Muscle of leg (tissue), 11 donors: Measurements from ENCODE around the gene DUSP15. TPM values are rescaled to one million over a fixed set of nuclear protein-coding genes. Genes with fewer than 3 reads are reported as not detected.
"Not testable (repeated sequence)": the region's sequence is repeated elsewhere in the genome, so short reads cannot be mapped to it uniquely, and the experiment has no call there.

ENCODE experiments used
- DNase-seq: peaks from one replicate; pipeline ENCODE4 v3.0.0; 2013
- H3K27ac ChIP-seq: one replicate; pipeline ENCODE4 v1.5.1; 2013; ENCODE audit warnings: mild to moderate bottlenecking, low read length, control low read depth
- H3K27me3 ChIP-seq: one replicate; pipeline ENCODE4 v1.6.1; 2013; ENCODE audit warnings: low read length; ENCODE audit not compliant: control insufficient read depth, insufficient read depth
- H3K36me3 ChIP-seq: one replicate; pipeline ENCODE4 v1.6.1; 2013; ENCODE audit warnings: low read length; ENCODE audit not compliant: control insufficient read depth, insufficient read depth
- H3K4me1 ChIP-seq: one replicate; pipeline ENCODE4 v1.6.1; 2013; ENCODE audit warnings: low read length; ENCODE audit not compliant: control insufficient read depth, insufficient read depth
- H3K4me3 ChIP-seq: one replicate; pipeline ENCODE4 v1.5.1; 2013; ENCODE audit warnings: low read length, control low read depth
- H3K9me3 ChIP-seq: replicated peaks from 2 replicates; pipeline ENCODE4 v1.6.1; 2013; ENCODE audit warnings: low read depth, low read length; ENCODE audit not compliant: control insufficient read depth
- WGBS: methylation state at CpG from one replicate; pipeline ENCODE4 v1.1.5; 2013; ENCODE audit warnings: missing lambda C conversion rate; ENCODE audit not compliant: insufficient coverage; 5-methylcytosine and 5-hydroxymethylcytosine counted together
- polyA plus RNA-seq, 8 donors: library from polyadenylated mRNA; unstranded; fragments of 120-200 nt; gene quantifications; one replicate each; pipeline versions ENCODE4 v1.2.1 to v1.2.3, GENCODE V29; 2013; ENCODE audit warnings: inconsistent platforms in 1 of 8, low replicate concordance in 1 of 8; ENCODE audit not compliant: insufficient read length in 8 of 8, insufficient read depth in 1 of 8
- total RNA-seq: library from RNA; stranded (reverse); fragments of 120-200 nt; gene quantifications from one replicate; pipeline ENCODE4 v1.2.4, GENCODE V29; 2013

The DUSP15 gene
- total and polyA plus RNA-seq, 9 donors, result 1.6 to 5.1 (median 2.4) TPM

- no peak for DNase-seq
- WGBS, result 82% methylated on average over 17 of the region's 17 CpGs
- Histone ChIP-seq H3K27ac (no peak overlapping the region), H3K36me3 (peaks cover 34% of the 10 kb centered on the region), H3K4me3 (no peak overlapping the region), H3K4me1 (peaks cover 30% of the 10 kb centered on the region), H3K27me3 (no peaks in the 10 kb centered on the region), H3K9me3 (no peaks in the 10 kb centered on the region)
These were observed 38.5 kb downstream of the DUSP15 start for GRCh38 chr20:31831771-31832306.

- no peaks in the 10 kb centered on the region for H3K27me3 ChIP-seq
- H3K27ac ChIP-seq, result no peak overlapping the region
- 83% methylated on average over 2 of the region's 6 CpGs for WGBS
These were observed 39.1 kb downstream of the DUSP15 start for GRCh38 chr20:31831211-31831610.

DNA sequence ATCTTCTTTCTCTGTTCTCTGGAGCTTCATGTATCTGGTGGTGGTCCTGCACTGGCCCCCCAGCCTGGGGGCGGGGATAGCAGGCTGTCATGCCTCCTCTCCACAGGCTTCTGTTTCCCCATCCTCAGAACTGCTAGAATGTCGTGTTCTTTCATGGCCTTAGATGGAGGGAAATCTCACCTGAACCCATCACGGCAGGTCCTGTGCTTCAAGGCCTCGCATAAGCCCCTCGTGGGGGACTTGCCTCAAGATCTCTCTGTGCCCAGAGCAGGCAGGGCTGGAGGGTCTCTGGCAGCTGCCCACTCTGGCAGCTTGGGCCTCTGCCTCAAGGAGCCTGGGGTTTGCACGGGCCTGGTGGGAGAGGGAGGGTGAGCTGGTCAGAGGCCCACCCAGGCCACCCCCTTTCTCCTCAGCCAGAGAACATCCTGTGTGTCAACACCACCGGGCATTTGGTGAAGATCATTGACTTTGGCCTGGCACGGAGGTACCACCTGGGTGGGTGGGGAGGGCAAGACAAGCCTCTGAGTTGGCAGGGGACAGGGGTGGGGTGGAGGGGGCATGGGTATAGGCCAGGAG, 39.8 kb downstream of the DUSP15 start:
- Histone ChIP-seq H3K27me3 (no peaks in the 10 kb centered on the region), H3K4me1 (peaks cover 17% of the 10 kb centered on the region), H3K36me3 (peaks cover 36% of the 10 kb centered on the region), H3K9me3 (no peaks in the 10 kb centered on the region), H3K27ac (no peak overlapping the region), H3K4me3 (no peak overlapping the region)
- 89% methylated on average over 5 of the region's 8 CpGs for WGBS
- no peak for DNase-seq

More at GRCh38 chr20:31831211-31831610, 39.1 kb downstream of the DUSP15 start:
- H3K4me1 ChIP-seq, result peaks cover 24% of the 10 kb centered on the region
- H3K9me3 ChIP-seq, result no peaks in the 10 kb centered on the region
- no peak overlapping the region for H3K4me3 ChIP-seq
- H3K36me3 ChIP-seq, result peaks cover 34% of the 10 kb centered on the region
- no peak for DNase-seq

DNA sequence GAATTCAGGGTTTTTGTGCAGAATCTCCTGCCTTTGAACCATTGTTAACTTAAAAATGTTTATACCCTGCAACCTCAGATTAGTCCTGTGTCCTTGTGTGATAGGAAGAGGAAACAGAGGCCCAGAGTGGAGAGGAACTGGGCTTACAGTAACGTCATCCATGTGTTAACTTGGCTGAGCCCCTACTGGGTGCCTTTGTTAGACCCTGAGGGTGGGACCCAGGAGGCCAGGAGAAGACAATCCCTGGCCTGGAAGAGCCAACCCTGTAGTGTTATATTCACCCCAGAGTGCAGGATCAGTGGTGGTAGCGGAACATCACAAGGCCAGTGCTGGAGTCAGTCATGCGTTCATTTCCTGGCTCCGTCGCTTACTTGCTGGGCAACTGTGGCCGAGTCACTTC, 40.6 kb downstream of the DUSP15 start:
- Histone ChIP-seq H3K4me1 (peaks cover 13% of the 10 kb centered on the region), H3K27me3 (no peaks in the 10 kb centered on the region), H3K9me3 (no peaks in the 10 kb centered on the region), H3K4me3 (no peak overlapping the region), H3K36me3 (peaks cover 41% of the 10 kb centered on the region), H3K27ac (no peak overlapping the region)
- 79% methylated on average over 5 of the region's 6 CpGs for WGBS
- no peak for DNase-seq

GRCh38 chr20:31828016-31828415, 42.3 kb downstream of the DUSP15 start:
- peaks cover 43% of the 10 kb centered on the region for H3K36me3 ChIP-seq
- not testable (repeated sequence) for H3K27ac ChIP-seq, H3K9me3 ChIP-seq, DNase-seq, H3K4me3 ChIP-seq, H3K4me1 ChIP-seq, H3K27me3 ChIP-seq
- 100% methylated on average over 5 of the region's 11 CpGs for WGBS

DNA sequence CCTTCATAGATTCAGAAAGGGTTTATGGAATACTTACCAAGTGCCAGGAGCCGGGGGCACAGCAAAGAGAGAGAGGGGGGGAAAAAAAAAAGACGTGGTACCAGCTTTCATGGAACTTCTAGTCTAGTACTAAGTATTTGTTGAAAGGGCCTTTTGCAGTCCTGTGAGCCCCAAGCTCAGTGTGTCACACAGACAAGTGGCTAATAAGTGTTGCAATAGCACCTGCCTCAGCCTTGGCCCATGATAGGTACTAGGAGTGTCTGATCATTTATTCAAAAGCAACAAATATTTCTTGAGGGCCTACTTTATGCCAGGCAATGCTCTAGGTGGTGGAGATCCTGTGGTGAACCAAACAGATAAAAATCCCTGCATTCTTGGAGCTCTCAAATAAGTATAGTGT, 43.3 kb downstream of the DUSP15 start:
- H3K27me3 ChIP-seq, result no peaks in the 10 kb centered on the region
- no peaks in the 10 kb centered on the region for H3K9me3 ChIP-seq
- H3K27ac ChIP-seq, result no peak overlapping the region
- peaks cover 14% of the 10 kb centered on the region for H3K4me1 ChIP-seq
- H3K4me3 ChIP-seq, result no peak overlapping the region
- H3K36me3 ChIP-seq, result peaks cover 43% of the 10 kb centered on the region
- no peak for DNase-seq
- 100% methylated on average over 2 of the region's 2 CpGs for WGBS

DNA sequence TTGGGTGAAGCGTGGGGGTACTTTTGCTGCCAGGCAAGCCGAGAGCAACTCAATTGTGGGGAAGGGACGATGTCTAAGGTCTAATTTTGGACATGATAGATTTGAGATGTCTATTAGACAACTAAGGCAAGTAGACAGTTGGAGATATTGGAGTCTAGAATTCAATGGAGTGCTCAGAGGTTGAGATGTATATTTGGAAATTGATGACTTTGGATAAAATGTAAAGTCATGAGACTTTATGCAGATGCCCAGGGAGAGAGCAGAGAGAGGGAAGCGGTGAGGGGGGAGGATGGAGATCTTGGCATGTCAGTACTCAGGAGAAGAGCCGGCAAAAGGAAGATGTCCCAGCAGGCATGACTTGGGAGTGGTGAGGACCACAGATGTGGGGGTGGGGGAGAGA, 44.3 kb downstream of the DUSP15 start:
- peaks cover 38% of the 10 kb centered on the region for H3K36me3 ChIP-seq
- no peaks in the 10 kb centered on the region for H3K9me3 ChIP-seq
- DNase-seq, result no peak
- H3K4me3 ChIP-seq, result no peak overlapping the region
- H3K27ac ChIP-seq, result no peak overlapping the region
- 74% methylated on average over 5 of the region's 5 CpGs for WGBS
- H3K27me3 ChIP-seq, result no peaks in the 10 kb centered on the region
- H3K4me1 ChIP-seq, result peaks cover 18% of the 10 kb centered on the region

DNA sequence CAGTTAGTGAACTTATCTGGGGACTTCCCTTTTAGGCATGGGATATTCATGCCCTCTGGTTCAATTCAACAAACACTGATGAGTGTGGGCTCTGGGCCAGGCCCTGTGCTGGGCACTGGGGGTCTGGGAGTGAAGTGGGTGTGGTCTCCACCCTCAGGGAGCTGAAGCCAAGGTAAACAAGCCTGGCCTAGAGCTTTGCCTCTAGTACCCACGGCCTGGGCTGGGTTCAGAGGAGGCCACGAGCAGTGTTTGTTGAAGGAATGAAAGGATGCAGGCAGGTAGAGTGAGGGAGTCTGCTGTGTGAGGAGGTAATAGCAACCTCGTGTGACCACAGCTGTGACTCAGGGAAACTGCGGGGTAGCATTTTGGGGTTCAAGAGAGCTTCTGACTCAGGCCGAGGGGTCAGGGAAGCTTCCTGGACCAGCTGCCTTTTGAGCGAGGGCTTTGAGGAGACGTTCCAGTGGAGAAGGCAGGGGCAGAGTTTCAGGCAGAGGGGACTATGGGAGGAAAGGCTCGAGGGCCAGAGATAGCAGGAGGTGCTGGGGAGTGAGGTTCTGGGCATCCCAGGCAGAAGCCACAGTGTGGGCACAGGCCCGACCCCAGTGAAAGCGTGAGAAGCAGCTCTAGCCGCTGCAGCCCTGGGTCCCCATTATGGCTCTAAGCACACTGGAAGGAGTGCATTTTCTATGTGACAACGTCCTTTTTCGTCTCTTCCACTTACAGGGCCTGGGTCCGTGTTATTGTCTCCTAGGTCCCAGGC, 45.6 kb downstream of the DUSP15 start:
- 83% methylated on average over 14 of the region's 14 CpGs for WGBS
- H3K36me3 ChIP-seq, result peaks cover 32% of the 10 kb centered on the region

DNA sequence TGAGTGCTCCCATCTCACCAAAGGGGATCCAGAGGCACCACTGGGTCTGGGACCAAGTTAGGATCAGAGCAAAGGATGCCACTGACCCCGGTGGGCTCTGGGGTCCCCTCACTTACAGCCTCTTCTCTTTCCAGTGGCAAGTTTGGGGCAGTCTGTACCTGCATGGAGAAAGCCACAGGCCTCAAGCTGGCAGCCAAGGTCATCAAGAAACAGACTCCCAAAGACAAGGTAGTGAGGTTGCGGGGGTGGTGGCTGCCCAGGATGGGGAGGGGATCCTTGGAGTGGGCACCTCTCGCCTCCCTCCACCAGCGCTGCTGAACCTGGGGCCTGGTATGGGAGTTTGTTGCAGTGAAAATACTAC, 46.2 kb downstream of the DUSP15 start:
- Histone ChIP-seq H3K9me3 (no peaks in the 10 kb centered on the region), H3K36me3 (peaks cover 28% of the 10 kb centered on the region), H3K27me3 (no peaks in the 10 kb centered on the region), H3K4me1 (peaks cover 33% of the 10 kb centered on the region), H3K4me3 (no peak overlapping the region), H3K27ac (no peak overlapping the region)
- no peak for DNase-seq
- WGBS, result no CpG with 5 or more reads among the region's 4 CpGs

More for the DNA sequence above, 45.6 kb downstream of the DUSP15 start:
- no peak for DNase-seq
- Histone ChIP-seq H3K4me1 (peaks cover 27% of the 10 kb centered on the region), H3K27ac (no peak overlapping the region), H3K27me3 (no peaks in the 10 kb centered on the region), H3K4me3 (no peak overlapping the region), H3K9me3 (no peaks in the 10 kb centered on the region)

GRCh38 chr20:31823360-31824124, 46.8 kb downstream of the DUSP15 start:
- no peak overlapping the region for H3K27ac ChIP-seq
- 53% methylated on average over 13 of the region's 14 CpGs for WGBS

More at GRCh38 chr20:31823360-31824124, 46.8 kb downstream of the DUSP15 start:
- Histone ChIP-seq H3K4me1 (peaks cover 37% of the 10 kb centered on the region), H3K36me3 (peaks cover 23% of the 10 kb centered on the region), H3K9me3 (no peaks in the 10 kb centered on the region), H3K27me3 (no peaks in the 10 kb centered on the region), H3K4me3 (no peak overlapping the region)
- peak; percentile 13 for DNase-seq
